Measurements from ENCODE around the gene C1orf232. TPM values are rescaled to one million over a fixed set of nuclear protein-coding genes. Genes with fewer than 3 reads are reported as not detected.

Gene C1orf232
- total and polyA plus RNA-seq, 9 of the 15 experiments (the other 6 are each of a cell fraction or from before 2014, with no cell fraction given), result not detected

DNA sequence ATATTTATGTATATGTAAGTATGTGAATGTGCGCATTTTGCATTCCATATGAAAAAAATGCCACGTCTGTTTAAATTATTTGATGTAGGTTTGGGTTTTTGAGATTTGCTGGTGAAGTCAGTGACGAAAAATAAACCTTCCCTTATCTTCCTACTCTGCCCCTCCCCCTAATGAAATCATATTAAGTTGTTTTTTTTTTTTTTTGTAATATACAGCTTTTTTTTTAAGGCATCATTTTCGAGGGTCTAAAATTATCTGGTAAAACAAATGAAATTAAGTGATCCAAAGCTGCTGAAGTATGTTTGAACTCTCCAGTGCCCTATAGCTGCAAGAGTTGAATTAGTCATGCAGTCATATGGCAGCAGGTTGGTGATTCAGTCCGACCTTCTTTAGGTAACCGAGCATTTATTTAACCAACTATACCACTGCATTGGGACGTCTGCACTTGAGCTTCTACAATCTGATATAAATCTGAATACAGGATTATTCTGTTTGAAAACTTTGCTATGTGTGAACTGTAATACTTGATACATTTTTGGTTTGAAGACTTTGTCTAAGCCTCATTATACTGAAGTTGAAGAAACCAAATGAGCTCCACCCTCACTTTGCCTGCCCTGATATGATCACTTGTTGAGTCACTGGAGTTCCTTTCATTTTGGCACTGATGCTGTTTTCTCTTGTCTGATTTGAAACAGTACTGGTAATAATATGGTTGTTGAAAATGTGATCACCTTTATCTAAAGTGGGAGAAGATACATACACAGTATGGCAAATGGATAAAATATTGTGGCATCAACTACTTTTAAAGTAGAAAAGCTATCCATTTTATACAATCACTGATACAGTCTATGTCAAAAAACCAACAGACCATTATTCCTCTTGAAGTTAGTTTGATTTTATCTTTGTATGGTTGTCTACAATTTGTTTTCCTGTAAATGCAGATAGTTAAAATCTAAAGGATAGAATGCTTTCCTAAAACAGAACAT, 45.5 kb downstream of the C1orf232 start (continued):
- TF ChIP-seq, protein P1, sequence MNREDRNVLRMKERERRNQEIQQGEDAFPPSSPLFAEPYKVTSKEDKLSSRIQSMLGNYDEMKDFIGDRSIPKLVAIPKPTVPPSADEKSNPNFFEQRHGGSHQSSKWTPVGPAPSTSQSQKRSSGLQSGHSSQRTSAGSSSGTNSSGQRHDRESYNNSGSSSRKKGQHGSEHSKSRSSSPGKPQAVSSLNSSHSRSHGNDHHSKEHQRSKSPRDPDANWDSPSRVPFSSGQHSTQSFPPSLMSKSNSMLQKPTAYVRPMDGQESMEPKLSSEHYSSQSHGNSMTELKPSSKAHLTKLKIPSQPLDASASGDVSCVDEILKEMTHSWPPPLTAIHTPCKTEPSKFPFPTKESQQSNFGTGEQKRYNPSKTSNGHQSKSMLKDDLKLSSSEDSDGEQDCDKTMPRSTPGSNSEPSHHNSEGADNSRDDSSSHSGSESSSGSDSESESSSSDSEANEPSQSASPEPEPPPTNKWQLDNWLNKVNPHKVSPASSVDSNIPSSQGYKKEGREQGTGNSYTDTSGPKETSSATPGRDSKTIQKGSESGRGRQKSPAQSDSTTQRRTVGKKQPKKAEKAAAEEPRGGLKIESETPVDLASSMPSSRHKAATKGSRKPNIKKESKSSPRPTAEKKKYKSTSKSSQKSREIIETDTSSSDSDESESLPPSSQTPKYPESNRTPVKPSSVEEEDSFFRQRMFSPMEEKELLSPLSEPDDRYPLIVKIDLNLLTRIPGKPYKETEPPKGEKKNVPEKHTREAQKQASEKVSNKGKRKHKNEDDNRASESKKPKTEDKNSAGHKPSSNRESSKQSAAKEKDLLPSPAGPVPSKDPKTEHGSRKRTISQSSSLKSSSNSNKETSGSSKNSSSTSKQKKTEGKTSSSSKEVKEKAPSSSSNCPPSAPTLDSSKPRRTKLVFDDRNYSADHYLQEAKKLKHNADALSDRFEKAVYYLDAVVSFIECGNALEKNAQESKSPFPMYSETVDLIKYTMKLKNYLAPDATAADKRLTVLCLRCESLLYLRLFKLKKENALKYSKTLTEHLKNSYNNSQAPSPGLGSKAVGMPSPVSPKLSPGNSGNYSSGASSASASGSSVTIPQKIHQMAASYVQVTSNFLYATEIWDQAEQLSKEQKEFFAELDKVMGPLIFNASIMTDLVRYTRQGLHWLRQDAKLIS (CRISPR knock-in tag; IDR thresholded peaks at IDR 0.05), result 0 out of 2 replicates have a peak, but pooled peaks have one; percentile 70
- TF ChIP-seq, protein P2, sequence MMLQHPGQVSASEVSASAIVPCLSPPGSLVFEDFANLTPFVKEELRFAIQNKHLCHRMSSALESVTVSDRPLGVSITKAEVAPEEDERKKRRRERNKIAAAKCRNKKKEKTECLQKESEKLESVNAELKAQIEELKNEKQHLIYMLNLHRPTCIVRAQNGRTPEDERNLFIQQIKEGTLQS (IDR thresholded peaks at IDR 0.05), result peak; percentile 93
- TF ChIP-seq, protein P2 (CRISPR knock-in tag; conservative IDR thresholded peaks at IDR 0.05), result peak; percentile 76
- TF ChIP-seq ZNF778 (CRISPR knock-in tag; IDR thresholded peaks at IDR 0.05), result no peak
- no peak for TF ChIP-seq PCBP1 (IDR thresholded peaks at IDR 0.05; ENCODE audit: low read depth, low read length, poor library complexity, severe bottlenecking)
- peak; percentile 15; the same call in 1 of the 2 replicates for TF ChIP-seq MTA2 (IDR thresholded peaks at IDR 0.05; ENCODE audit: low read depth)
- no peak for TF ChIP-seq ZNF445 (CRISPR knock-in tag; IDR thresholded peaks at IDR 0.05; ENCODE audit: low read depth)
- TF ChIP-seq, protein P3, sequence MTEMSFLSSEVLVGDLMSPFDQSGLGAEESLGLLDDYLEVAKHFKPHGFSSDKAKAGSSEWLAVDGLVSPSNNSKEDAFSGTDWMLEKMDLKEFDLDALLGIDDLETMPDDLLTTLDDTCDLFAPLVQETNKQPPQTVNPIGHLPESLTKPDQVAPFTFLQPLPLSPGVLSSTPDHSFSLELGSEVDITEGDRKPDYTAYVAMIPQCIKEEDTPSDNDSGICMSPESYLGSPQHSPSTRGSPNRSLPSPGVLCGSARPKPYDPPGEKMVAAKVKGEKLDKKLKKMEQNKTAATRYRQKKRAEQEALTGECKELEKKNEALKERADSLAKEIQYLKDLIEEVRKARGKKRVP (CRISPR knock-in tag; IDR thresholded peaks at IDR 0.05), result 0 out of 2 replicates have a peak, but pooled peaks have one; percentile 4
- TF ChIP-seq, protein P4, sequence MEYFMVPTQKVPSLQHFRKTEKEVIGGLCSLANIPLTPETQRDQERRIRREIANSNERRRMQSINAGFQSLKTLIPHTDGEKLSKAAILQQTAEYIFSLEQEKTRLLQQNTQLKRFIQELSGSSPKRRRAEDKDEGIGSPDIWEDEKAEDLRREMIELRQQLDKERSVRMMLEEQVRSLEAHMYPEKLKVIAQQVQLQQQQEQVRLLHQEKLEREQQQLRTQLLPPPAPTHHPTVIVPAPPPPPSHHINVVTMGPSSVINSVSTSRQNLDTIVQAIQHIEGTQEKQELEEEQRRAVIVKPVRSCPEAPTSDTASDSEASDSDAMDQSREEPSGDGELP (CRISPR knock-in tag; IDR thresholded peaks at IDR 0.05; ENCODE audit: borderline replicate concordance), result no peak; the same call in 1 of the 2 replicates
- TF ChIP-seq, protein P5, sequence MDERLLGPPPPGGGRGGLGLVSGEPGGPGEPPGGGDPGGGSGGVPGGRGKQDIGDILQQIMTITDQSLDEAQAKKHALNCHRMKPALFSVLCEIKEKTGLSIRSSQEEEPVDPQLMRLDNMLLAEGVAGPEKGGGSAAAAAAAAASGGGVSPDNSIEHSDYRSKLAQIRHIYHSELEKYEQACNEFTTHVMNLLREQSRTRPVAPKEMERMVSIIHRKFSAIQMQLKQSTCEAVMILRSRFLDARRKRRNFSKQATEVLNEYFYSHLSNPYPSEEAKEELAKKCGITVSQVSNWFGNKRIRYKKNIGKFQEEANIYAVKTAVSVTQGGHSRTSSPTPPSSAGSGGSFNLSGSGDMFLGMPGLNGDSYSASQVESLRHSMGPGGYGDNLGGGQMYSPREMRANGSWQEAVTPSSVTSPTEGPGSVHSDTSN (CRISPR knock-in tag; IDR thresholded peaks at IDR 0.05; ENCODE audit: low read depth), result no peak
- TF ChIP-seq, protein P5 (tag; conservative IDR thresholded peaks at IDR 0.05; ENCODE audit: low read depth), result peak; percentile 59; the same call in 1 of the 2 replicates
- TF ChIP-seq FOXM1 (IDR thresholded peaks at IDR 0.05; ENCODE audit: low read depth), result peak; percentile 60; the same call in 1 of the 2 replicates
- TF ChIP-seq FOXM1 (CRISPR knock-in tag; IDR thresholded peaks at IDR 0.05; ENCODE audit: low read depth), result no peak
- peak; percentile 81 for TF ChIP-seq JUN (IDR thresholded peaks at IDR 0.05; ENCODE audit: borderline replicate concordance, low read depth, low read length)
- TF ChIP-seq JUN (CRISPR knock-in tag; IDR thresholded peaks at IDR 0.05; ENCODE audit: borderline replicate concordance), result no peak
- TF ChIP-seq WHSC1 (IDR thresholded peaks at IDR 0.05; ENCODE audit: low read length), result no peak
- peak; percentile 70; the same call in 1 of the 2 replicates for TF ChIP-seq ZNF583 (CRISPR knock-in tag; IDR thresholded peaks at IDR 0.05)
